HCT116 (cell line): Measurements from ENCODE around the gene TRMT2A. TPM values are rescaled to one million over a fixed set of nuclear protein-coding genes. Genes with fewer than 3 reads are reported as not detected.
A peak's percentile ranks its signal among the peaks of the same experiment; 100 is the strongest.

ENCODE experiments used
- ATAC-seq: fragments of 200-7000 bp; cut with Tn5 transposase; 2 replicates; pipeline ENCODE4 v1.9.1; 2020; ENCODE audit warnings: mild to moderate bottlenecking, moderate library complexity
- BruUV-seq: library from RNA; stranded (reverse); fragments of 400-500 nt; replicated peaks from 2 replicates; lab custom pipeline; 2021; lab: Mats Ljungman, UMichigan
- CTCF ChIA-PET: fragments of 300-600 bp; sonication (Branson Sonifier 250); formaldehyde crosslinking; loops from one replicate; lab custom pipeline; 2021; ENCODE audit warnings: antibody characterized with exemption; lab: Charles Lee
- POLR2A ChIA-PET: fragments of 300-600, 350-600 bp; sonication (Branson Sonifier 250); formaldehyde crosslinking; loops from one replicate; lab custom pipeline; 2021; ENCODE audit warnings: antibody characterized with exemption; lab: Charles Lee
- RAD21 ChIA-PET, 2 experiments: fragments of 300-600 bp; sonication (Branson Sonifier 250); formaldehyde crosslinking; loops; one replicate each; lab custom pipeline; 2023; ENCODE audit warnings: low total read pairs in 2 of 2; ENCODE audit not compliant: uncharacterized antibody in 2 of 2, unreplicated experiment in 2 of 2, low non-redundant PET in 1 of 2; lab: Charles Lee
- DNase-seq: peaks from one replicate; pipeline ENCODE4 v3.0.0-alpha.2; 2010; ENCODE audit warnings: low read depth, low spot score
- H2AFZ ChIP-seq: fragments of 200-600 bp; shearing (Covaris generic), sonication (generic); 2 replicates; pipeline ENCODE4 v1.6.1; 2017; ENCODE audit warnings: low read depth, mixed run types, mixed read lengths, antibody characterized with exemption, low read length; ENCODE audit not compliant: poor library complexity, severe bottlenecking
- H3K27ac ChIP-seq: 2 replicates; pipeline ENCODE4 v1.5.1; 2012; ENCODE audit warnings: low read depth, low read length
- H3K27me3 ChIP-seq: fragments of 200-600 bp; sonication (generic); 2 replicates; pipeline ENCODE4 v1.6.1; 2016; ENCODE audit warnings: mixed run types, low read length, mixed read lengths; ENCODE audit not compliant: insufficient read depth
- H3K36me3 ChIP-seq, 2 experiments: fragments of 200-500 bp in 1 of 2; fragments of 200-600 bp in 1 of 2; sonication (Bioruptor generic) in 1 of 2; sonication (generic) in 1 of 2; 2 replicates each; pipeline versions ENCODE4 v1.5.1 to v1.6.1; 2014 to 2016; ENCODE audit warnings: low read length in 2 of 2, inconsistent platforms in 1 of 2, mixed read lengths in 1 of 2, mixed run types in 1 of 2; ENCODE audit not compliant: insufficient read depth in 2 of 2, control insufficient read depth in 1 of 2
- H3K4me1 ChIP-seq, 2 experiments: fragments of 200-600 bp in 1 of 2; sonication (generic) in 1 of 2; 2 replicates each; pipeline versions ENCODE4 v1.5.1 to v1.6.1; 2012 to 2017; ENCODE audit warnings: low read length in 2 of 2, inconsistent platforms in 1 of 2, mild to moderate bottlenecking in 1 of 2, mixed read lengths in 1 of 2, mixed run types in 1 of 2, moderate library complexity in 1 of 2; ENCODE audit not compliant: insufficient read depth in 2 of 2, control insufficient read depth in 1 of 2
- H3K4me2 ChIP-seq: fragments of 200-600 bp; sonication (generic); 2 replicates; pipeline ENCODE4 v1.6.1; 2017; ENCODE audit warnings: mixed run types, low read length, mixed read lengths
- H3K4me3 ChIP-seq, 2 experiments: fragments of 200-600 bp in 1 of 2; sonication (generic) in 1 of 2; replicated peaks in 1 of 2; 2 replicates each; pipeline ENCODE4 v1.5.1; 2011 to 2016; ENCODE audit warnings: low read length in 2 of 2, control low read depth in 1 of 2, low read depth in 1 of 2, mild to moderate bottlenecking in 1 of 2, mixed read lengths in 1 of 2, mixed run types in 1 of 2
- H3K79me2 ChIP-seq: fragments of 200-600 bp; sonication (generic); 2 replicates; pipeline ENCODE4 v1.6.1; 2017; ENCODE audit warnings: mild to moderate bottlenecking, mixed run types, low read length, moderate library complexity, mixed read lengths; ENCODE audit not compliant: insufficient read depth
- H3K9ac ChIP-seq: fragments of 200-600 bp; sonication (generic); 2 replicates; pipeline ENCODE4 v1.6.1; 2016; ENCODE audit warnings: low read length, mixed read lengths
- H3K9me2 ChIP-seq: fragments of 200-600 bp; sonication (generic), shearing (Covaris generic); 2 replicates; pipeline ENCODE4 v1.6.1; 2017; ENCODE audit warnings: mixed run types, mild to moderate bottlenecking, moderate library complexity; ENCODE audit not compliant: insufficient read depth
- H3K9me3 ChIP-seq, 2 experiments: fragments of 200-500 bp in 1 of 2; fragments of 200-600 bp in 1 of 2; sonication (Bioruptor generic) in 1 of 2; sonication (generic) in 1 of 2; 2 replicates each; pipeline ENCODE4 v1.6.1; 2014 to 2017; ENCODE audit warnings: low read length in 2 of 2, mixed read lengths in 2 of 2, inconsistent platforms in 1 of 2, low read depth in 1 of 2, mild to moderate bottlenecking in 1 of 2, mixed run types in 1 of 2, moderate library complexity in 1 of 2; ENCODE audit not compliant: control insufficient read depth in 1 of 2, insufficient read depth in 1 of 2
- H4K20me1 ChIP-seq: fragments of 200-600 bp; sonication (generic), shearing (Covaris generic); 2 replicates; pipeline ENCODE4 v1.6.1; 2017; ENCODE audit warnings: mixed run types, mild to moderate bottlenecking, moderate library complexity; ENCODE audit not compliant: insufficient read depth
- CBX3 ChIP-seq: IDR thresholded peaks from 2 replicates; pipeline ENCODE4 v1.6.1; 2012; ENCODE audit warnings: low read depth
- CEBPB ChIP-seq: IDR thresholded peaks from 2 replicates; pipeline ENCODE4 v1.6.1; 2012; ENCODE audit warnings: low read depth
- EZH2 ChIP-seq: fragments of 200-600 bp; sonication (generic); IDR thresholded peaks from 2 replicates; pipeline ENCODE4 v1.6.1; 2017; ENCODE audit warnings: antibody characterized with exemption, mixed run types
- REST ChIP-seq: IDR thresholded peaks from 2 replicates; pipeline ENCODE4 v1.6.1; 2012; ENCODE audit warnings: low read depth
- intact Hi-C: fragments of 100-400 bp; cut with micrococcal nuclease; formaldehyde crosslinking; loops from 2 replicates; pipeline ENCODE4 v1.10.0; 2022
- total RNA-seq: library from RNA; stranded (reverse); gene quantifications from one replicate; pipeline ENCODE4 v1.2.1, GENCODE V29; 2021; ENCODE audit not compliant: unreplicated experiment

The TRMT2A gene
- total RNA-seq, 1 experiment from 2014 or later = 67.3 TPM

- TF ChIP-seq REST = no peak
These were observed 21.5 kb downstream of the TRMT2A start (continued) for GRCh38 chr22:20095521-20095920.

- CTCF ChIA-PET = no interaction called here
- 0 out of 2 replicates have a peak, but pooled peaks have one; percentile 14 for ATAC-seq
These were observed 22.7 kb downstream of the TRMT2A start for GRCh38 chr22:20094197-20094807.

More at GRCh38 chr22:20094197-20094807, 22.7 kb downstream of the TRMT2A start:
- Histone ChIP-seq H3K36me3 (peaks cover 82 to 88% of the 10 kb centered on the region in 2 experiments), H3K4me2 (no peak overlapping the region), H3K9me2 (no peaks in the 10 kb centered on the region), H3K4me1 (no peaks in the 10 kb centered on the region), H2AFZ (no peak overlapping the region)
- TF ChIP-seq EZH2 (no peak), CBX3 (no peak), CEBPB (no peak), REST (no peak)
- TF ChIP-seq, all 23 proteins: peak for 0
- Histone ChIP-seq H3K27me3 (no peaks in the 10 kb centered on the region), H3K79me2 (peaks cover 78% of the 10 kb centered on the region), H3K4me3 (no peak overlapping the region), H3K27ac (no peak overlapping the region), H4K20me1 (no peaks in the 10 kb centered on the region), H3K9me3 (no peaks in the 10 kb centered on the region), H3K9ac (no peak overlapping the region)
- no TSS peak for BruUV-seq
- no peak for DNase-seq
- ChIA-PET POLR2A (no interaction called here), RAD21 (no interaction called here)
- intact Hi-C loops = no loop called here
